HG03442 (cell line): ENCODE results near the gene PUS1.
"Not testable (repeated sequence)": the region's sequence is repeated elsewhere in the genome, so short reads cannot be mapped to it uniquely, and the experiment has no call there.

Experiments used
- ATAC-seq: cut with Tn5 transposase; IDR thresholded peaks from one replicate; pipeline ENCODE4 v1.9.1; 2021; ENCODE audit warnings: mild to moderate bottlenecking, moderate library complexity; ENCODE audit not compliant: unreplicated experiment

Gene PUS1

DNA sequence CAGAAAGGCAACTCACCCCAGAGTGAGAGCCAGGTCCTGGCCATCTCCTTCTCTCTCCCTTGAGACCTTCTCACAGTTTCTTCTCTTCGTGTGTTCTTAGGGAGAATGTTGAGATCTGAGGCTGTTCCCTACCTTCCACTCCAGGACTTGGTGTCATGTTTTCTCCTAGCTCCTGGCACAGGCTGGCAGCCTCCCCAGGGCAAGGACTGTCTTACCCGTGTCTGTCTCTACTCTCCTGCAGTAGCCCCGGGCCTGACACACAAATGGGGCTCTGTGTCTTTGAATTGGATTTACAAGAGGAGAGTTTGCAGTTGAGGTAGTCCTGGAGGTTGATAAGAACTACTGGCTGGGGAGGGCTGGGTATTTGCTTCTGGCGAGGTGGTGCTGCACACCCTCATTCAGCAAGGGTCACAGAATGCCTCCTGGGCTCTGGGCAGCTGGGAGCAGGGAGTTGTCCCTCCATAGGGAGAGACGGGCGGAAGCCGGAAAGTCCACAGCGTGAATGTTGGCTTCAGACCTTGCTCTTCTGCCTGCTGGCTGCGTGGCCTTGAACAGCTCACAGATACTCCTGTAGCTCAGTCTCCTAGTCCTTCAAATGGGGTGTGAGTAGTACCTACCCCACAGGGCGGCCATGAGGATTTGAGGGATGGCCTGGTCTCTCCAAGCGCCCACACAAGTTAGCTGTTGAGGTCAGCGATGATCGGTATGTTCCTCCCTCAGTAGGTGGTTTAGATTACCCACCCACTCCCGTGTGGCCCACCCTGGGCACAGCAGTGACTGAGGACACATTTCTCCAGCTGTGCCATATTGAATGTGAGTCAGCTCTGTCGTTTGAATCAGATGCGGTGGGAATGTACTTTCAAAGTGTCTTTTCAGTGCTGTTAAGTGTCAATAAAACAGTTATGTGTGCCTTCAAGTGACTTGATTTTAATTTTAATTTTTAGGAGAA is 30.8 kb downstream of the PUS1 start:
- ATAC-seq: no peak

DNA sequence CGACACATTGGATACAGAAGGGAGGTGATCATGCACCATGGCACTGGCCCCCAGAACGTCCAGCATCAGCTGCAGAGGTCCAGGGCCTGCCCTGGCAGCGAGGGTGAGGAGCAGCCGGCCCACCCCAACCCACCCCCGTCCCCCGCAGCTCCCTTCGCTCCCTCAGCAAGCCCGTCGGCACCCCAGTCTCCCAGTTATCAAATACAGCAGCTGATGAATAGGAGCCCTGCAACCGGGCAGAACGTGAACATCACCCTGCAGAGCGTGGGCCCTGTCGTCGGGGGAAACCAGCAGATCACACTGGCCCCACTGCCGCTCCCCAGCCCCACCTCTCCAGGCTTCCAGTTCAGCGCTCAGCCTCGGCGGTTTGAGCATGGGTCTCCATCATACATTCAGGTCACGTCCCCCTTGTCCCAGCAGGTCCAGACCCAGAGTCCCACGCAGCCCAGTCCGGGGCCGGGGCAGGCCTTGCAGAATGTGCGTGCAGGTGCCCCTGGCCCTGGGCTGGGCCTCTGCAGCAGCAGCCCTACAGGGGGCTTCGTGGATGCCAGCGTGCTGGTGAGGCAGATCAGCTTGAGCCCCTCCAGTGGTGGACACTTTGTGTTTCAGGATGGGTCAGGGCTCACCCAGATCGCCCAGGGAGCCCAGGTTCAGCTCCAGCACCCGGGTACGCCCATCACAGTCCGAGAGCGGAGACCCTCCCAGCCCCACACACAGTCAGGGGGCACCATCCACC is 31.7 kb downstream of the PUS1 start:
- ATAC-seq: not testable (repeated sequence)

GRCh38 chr12:131961328-131961727 is 32.3 kb downstream of the PUS1 start:
- not testable (repeated sequence) for ATAC-seq

- ATAC-seq: no peak
Observed at GRCh38 chr12:131962069-131962468, 33.0 kb downstream of the PUS1 start.

DNA sequence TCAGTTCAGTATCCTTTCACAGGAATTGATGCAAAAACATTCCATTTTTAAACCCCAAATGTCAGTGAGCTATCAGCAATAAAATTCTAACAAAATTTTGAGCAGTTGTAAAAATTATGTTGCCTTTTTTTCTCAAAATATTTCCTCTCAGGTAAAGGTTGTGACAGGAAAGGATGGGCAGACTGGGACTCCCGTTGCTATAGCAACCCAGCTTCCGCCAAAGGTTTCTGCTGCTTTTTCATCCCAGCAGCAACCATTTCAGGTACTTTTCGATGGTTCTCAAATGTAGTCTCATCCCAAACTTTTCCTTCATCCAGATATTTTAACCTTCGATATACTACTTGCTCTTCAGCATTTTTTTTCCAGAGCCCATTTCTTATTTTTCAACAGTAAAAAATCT is 34.3 kb downstream of the PUS1 start:
- no peak for ATAC-seq

GRCh38 chr12:131965073-131965472 is 36.0 kb downstream of the PUS1 start:
- no peak for ATAC-seq

DNA sequence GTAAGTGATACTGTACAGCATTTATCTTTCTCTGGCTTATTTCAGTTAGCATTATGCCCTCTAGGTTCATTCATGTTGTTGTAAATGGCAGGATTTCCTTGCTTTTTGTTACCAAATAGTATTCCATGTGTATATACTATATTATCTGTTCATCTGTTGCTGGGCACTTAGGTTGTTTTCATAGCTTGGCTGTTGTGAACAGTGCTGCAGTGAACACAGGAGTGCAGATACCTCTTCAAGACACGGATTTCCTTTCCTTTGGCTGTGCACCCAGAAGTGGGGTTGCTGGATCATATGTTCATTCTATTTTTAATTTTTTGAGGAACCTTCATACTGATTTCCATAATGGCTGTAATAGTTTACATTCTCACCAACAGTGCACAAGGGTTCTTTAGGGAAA is 42.1 kb downstream of the PUS1 start:
- no peak for ATAC-seq

GRCh38 chr12:131975228-131975627 is 46.2 kb downstream of the PUS1 start:
- no peak for ATAC-seq

- no peak for ATAC-seq
Observed at GRCh38 chr12:131979606-131980005, 50.5 kb downstream of the PUS1 start.

DNA sequence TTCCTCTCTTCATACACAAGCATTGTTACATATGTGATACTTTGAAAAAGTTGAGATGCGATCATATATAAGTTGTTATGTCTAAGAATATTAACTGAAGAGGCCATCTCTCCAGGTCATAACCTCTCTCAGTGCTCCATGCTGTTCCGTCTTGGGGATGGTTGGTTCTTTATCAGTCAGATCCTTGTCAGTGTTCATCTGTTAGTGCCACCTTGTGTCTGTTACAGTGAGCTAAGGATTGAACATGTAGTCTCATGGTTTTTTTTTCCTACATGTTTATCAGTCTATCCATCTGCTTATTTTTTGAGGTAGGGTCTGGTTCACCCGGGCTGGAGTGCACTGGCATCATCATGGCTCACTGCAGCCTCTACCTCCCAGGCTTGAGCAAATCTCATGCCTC is 51.2 kb downstream of the PUS1 start:
- ATAC-seq: no peak

GRCh38 chr12:131981388-131981787 is 52.3 kb downstream of the PUS1 start:
- ATAC-seq: no peak

DNA sequence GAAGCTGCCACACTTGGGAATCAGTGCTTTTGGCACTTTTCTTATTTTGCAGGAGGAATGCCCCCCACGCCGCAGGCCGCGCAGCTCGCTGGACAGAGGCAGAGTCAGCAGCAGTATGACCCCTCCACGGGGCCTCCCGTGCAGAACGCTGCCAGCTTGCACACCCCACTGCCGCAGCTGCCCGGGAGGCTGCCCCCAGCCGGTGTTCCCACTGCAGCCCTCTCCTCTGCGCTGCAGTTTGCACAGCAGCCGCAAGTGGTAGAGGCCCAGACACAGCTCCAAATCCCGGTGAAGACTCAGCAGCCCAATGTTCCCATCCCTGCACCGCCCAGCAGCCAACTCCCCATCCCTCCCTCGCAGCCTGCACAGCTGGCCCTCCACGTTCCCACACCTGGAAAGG is 53.0 kb downstream of the PUS1 start:
- no peak for ATAC-seq

DNA sequence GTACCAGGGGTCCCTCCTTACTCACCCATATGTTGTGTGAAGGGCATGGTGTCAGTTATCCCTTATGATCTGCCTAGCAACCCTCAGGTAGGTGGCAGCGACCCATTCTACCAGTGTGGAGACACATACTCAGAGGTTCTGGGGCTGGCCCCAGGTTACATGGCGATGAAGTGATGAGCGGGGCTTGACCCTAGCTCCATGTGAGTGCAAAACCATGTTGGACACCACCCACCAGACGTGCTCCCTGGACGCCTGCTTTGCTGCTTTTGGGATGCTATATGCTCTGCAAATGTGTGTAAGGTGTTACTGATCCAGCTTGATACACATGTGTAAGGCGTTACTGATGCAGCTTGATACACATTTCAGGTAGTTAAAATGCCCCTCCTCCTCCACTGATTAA is 54.0 kb downstream of the PUS1 start:
- no peak for ATAC-seq

DNA sequence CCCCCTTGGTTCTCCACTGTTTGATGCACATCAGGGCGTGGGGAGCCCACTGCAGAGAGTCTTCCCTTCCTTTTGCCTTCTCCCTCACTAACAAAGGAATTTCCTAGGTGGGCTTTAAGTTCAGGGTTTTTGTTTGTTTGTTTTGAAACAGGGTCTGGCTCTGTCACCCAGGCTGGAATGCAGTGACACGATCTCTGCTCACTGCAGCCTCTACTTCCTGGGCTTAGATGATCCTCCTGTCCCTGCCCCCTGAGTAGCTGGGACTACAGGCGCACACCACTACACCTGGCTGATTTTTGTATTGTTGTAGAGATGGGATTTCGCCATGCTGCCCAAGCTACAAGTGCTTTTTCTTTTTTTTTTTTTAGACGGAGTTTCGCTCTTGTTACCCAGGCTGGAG is 54.5 kb downstream of the PUS1 start:
- no peak for ATAC-seq

- no peak for ATAC-seq
Observed at GRCh38 chr12:131984334-131984733, 55.3 kb downstream of the PUS1 start.

DNA sequence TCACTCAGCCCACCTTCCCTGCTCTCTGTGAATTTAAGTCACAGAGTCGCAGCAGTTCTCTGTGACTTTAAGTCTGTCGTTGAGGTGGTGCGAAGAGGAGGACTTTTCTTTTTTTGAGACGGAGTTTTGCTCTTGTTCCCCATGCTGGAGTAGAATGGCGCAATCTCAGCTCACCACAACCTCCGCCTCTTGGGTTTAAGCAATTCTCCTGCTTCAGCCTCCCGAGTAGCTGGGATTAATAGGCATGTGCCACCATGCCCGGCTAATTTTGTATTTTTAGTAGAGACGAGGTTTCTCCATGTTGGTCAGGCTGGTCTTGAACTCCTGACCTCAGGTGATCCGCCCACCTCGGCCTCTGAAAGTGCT is 56.4 kb downstream of the PUS1 start:
- not testable (repeated sequence) for ATAC-seq

GRCh38 chr12:131986361-131986760 is 57.3 kb downstream of the PUS1 start:
- ATAC-seq: no peak

GRCh38 chr12:131986910-131987309 is 57.8 kb downstream of the PUS1 start:
- ATAC-seq: no peak

- no peak for ATAC-seq
Observed at GRCh38 chr12:131987552-131987951, 58.5 kb downstream of the PUS1 start.

DNA sequence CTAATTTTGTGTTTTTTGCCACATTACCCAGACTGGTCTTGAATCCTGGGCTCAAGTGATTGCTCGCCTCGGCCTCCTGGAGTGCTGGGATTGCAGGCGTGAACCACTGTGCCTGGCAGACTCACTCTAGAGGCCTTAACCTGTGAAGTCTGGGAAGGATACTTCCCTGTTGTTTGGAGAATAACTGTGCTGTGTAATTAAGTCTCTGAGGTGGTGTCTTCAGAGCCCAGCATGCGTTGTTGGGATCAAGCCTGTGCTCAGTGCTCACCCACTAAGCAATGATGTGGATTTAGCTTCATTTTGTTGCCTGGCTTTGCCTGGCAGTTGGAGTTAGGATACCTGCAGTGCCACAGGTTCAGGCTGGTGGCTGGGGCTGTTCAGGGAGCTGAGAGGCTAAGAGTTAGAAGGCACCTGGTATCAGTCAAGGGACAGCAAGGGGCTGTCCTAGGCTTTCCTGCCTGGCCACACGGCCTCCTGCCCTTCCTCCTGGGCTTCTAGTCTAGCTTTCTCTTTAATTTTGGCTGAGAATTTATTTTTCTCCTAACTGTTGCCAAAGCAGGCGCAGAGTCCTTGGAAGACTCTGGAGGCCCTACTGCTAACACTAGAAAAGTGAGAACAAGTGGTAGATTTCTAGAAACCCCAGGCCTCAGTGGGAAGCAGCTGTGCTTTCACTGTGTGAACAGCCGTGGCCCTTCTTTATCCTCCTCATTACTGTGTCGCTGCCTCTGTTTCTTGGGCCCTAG is 59.1 kb downstream of the PUS1 start:
- no peak for ATAC-seq

GRCh38 chr12:131989021-131989420 is 59.9 kb downstream of the PUS1 start:
- no peak for ATAC-seq
